Measurements from ENCODE around the gene TAS1R3. TPM values are rescaled to one million over a fixed set of nuclear protein-coding genes. Genes with fewer than 3 reads are reported as not detected.

Gene TAS1R3
- total and polyA plus RNA-seq, 4 donors: 0.19 to 0.36 (median 0.33) TPM; not detected in 1

GRCh38 chr1:1299686-1300351 lies 31.3 kb upstream of the TAS1R3 start:
- no peak for DNase-seq (ENCODE audit: low spot score)
- H3K4me1 ChIP-seq (ENCODE audit: control insufficient read depth in 4 of 4, insufficient read depth in 4 of 4, low read length in 3 of 4): peaks cover 1 to 6% (median 2%) of the 10 kb centered on the region in 4 donors
- H3K9me3 ChIP-seq (ENCODE audit: control insufficient read depth in 4 of 4, low read length in 3 of 4): no peaks in the 10 kb centered on the region
- no peaks in the 10 kb centered on the region for H3K27me3 ChIP-seq (ENCODE audit: control insufficient read depth in 4 of 4, insufficient read depth in 4 of 4, low read length in 3 of 4)
- WGBS: 92% methylated on average over 22 of the region's 22 CpGs
- H3K36me3 ChIP-seq (ENCODE audit: control insufficient read depth in 4 of 4, insufficient read depth in 3 of 4, low read depth in 1 of 4, low read length in 3 of 4): peaks cover 0 to 11% (median 2%) of the 10 kb centered on the region in 4 donors
- H3K9ac ChIP-seq (ENCODE audit: low read depth in 1 of 2, low read length in 2 of 2): no peak overlapping the region
- H3K27ac ChIP-seq (ENCODE audit: low read depth in 1 of 2, low read length in 2 of 2): no peak overlapping the region
- H3K4me3 ChIP-seq (ENCODE audit: low read depth in 1 of 3, low read length in 3 of 3): no peak overlapping the region
- TF ChIP-seq, protein P1, sequence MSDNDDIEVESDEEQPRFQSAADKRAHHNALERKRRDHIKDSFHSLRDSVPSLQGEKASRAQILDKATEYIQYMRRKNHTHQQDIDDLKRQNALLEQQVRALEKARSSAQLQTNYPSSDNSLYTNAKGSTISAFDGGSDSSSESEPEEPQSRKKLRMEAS (IDR thresholded peaks at IDR 0.05): no peak
- TF ChIP-seq CTCF (IDR thresholded peaks at IDR 0.05; ENCODE audit: low read depth, low read length, missing input control): peak; percentile 24

DNA sequence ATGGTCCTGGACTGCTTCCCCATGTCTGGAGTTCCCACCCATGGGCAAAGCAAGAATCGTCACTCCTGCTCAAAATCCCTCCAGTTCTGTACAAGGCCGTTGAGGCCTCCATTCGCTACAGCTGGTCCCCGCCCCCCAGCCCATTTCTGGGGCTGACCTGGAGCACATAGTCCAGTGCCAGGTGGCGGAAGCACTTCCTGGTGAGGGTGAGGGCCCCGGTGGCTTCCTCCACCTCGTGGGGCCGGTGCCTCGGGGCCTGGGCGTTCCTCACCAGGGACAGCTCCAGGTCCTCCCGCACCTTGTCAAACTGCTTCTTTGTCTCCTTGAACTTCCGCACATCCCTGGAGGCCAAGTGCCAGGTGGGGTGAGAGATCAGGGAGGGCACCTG lies 30.7 kb upstream of the TAS1R3 start:
- no peak overlapping the region for H3K4me3 ChIP-seq (ENCODE audit: low read depth in 1 of 3, low read length in 3 of 3)
- no peak overlapping the region for H3K27ac ChIP-seq (ENCODE audit: low read depth in 1 of 2, low read length in 2 of 2)
- DNase-seq (ENCODE audit: low spot score): no peak
- H3K36me3 ChIP-seq (ENCODE audit: control insufficient read depth in 4 of 4, insufficient read depth in 3 of 4, low read depth in 1 of 4, low read length in 3 of 4): peaks cover 0 to 9% (median under 1%) of the 10 kb centered on the region in 4 donors
- WGBS: 94% methylated on average over 12 of the region's 12 CpGs
- H3K4me1 ChIP-seq (ENCODE audit: control insufficient read depth in 4 of 4, insufficient read depth in 4 of 4, low read length in 3 of 4): peaks cover 6 to 11% (median 8%) of the 10 kb centered on the region in 4 donors
- no peaks in the 10 kb centered on the region for H3K9me3 ChIP-seq (ENCODE audit: control insufficient read depth in 4 of 4, low read length in 3 of 4)
- no peaks in the 10 kb centered on the region for H3K27me3 ChIP-seq (ENCODE audit: control insufficient read depth in 4 of 4, insufficient read depth in 4 of 4, low read length in 3 of 4)
- no peak overlapping the region for H3K9ac ChIP-seq (ENCODE audit: low read depth in 1 of 2, low read length in 2 of 2)
- TF ChIP-seq TAF1 (conservative IDR thresholded peaks at IDR 0.05): no peak
- TF ChIP-seq NR2F2 (IDR thresholded peaks at IDR 0.05): no peak
- no peak for TF ChIP-seq YY1 (IDR thresholded peaks at IDR 0.05)
- no peak for TF ChIP-seq FOXA2 (IDR thresholded peaks at IDR 0.05)

GRCh38 chr1:1302006-1302430 lies 29.1 kb upstream of the TAS1R3 start:
- H3K27me3 ChIP-seq (ENCODE audit: control insufficient read depth in 4 of 4, insufficient read depth in 4 of 4, low read length in 3 of 4): no peaks in the 10 kb centered on the region
- H3K9ac ChIP-seq (ENCODE audit: low read depth in 1 of 2, low read length in 2 of 2): no peak overlapping the region
- no peak overlapping the region for H3K4me3 ChIP-seq (ENCODE audit: low read depth in 1 of 3, low read length in 3 of 3)
- no peak overlapping the region for H3K27ac ChIP-seq (ENCODE audit: low read depth in 1 of 2, low read length in 2 of 2)
- 97% methylated on average over 9 of the region's 9 CpGs for WGBS
- peaks cover 11 to 28% (median 24%) of the 10 kb centered on the region in 4 donors for H3K4me1 ChIP-seq (ENCODE audit: control insufficient read depth in 4 of 4, insufficient read depth in 4 of 4, low read length in 3 of 4)
- H3K9me3 ChIP-seq (ENCODE audit: control insufficient read depth in 4 of 4, low read length in 3 of 4): no peaks in the 10 kb centered on the region
- peaks cover 0 to 7% (median under 1%) of the 10 kb centered on the region in 4 donors for H3K36me3 ChIP-seq (ENCODE audit: control insufficient read depth in 4 of 4, insufficient read depth in 3 of 4, low read depth in 1 of 4, low read length in 3 of 4)
- DNase-seq (ENCODE audit: low spot score): no peak
- TF ChIP-seq CTCF (IDR thresholded peaks at IDR 0.05; ENCODE audit: low read depth, low read length, missing input control): no peak
- no peak for TF ChIP-seq GABPA (IDR thresholded peaks at IDR 0.05 in 1 of 2, conservative IDR thresholded peaks at IDR 0.05 in 1 of 2)
- TF ChIP-seq HNF4G (IDR thresholded peaks at IDR 0.05): no peak
- TF ChIP-seq, protein P1 (IDR thresholded peaks at IDR 0.05): no peak
- TF ChIP-seq HNF4A (conservative IDR thresholded peaks at IDR 0.05): no peak
- TF ChIP-seq ATF3 (IDR thresholded peaks at IDR 0.05): no peak
- TF ChIP-seq RXRA (IDR thresholded peaks at IDR 0.05): no peak
- TF ChIP-seq FOXA2 (IDR thresholded peaks at IDR 0.05): no peak
- TF ChIP-seq JUND (IDR thresholded peaks at IDR 0.05): no peak
- no peak for TF ChIP-seq SP1 (IDR thresholded peaks at IDR 0.05)
- TF ChIP-seq, protein P2, sequence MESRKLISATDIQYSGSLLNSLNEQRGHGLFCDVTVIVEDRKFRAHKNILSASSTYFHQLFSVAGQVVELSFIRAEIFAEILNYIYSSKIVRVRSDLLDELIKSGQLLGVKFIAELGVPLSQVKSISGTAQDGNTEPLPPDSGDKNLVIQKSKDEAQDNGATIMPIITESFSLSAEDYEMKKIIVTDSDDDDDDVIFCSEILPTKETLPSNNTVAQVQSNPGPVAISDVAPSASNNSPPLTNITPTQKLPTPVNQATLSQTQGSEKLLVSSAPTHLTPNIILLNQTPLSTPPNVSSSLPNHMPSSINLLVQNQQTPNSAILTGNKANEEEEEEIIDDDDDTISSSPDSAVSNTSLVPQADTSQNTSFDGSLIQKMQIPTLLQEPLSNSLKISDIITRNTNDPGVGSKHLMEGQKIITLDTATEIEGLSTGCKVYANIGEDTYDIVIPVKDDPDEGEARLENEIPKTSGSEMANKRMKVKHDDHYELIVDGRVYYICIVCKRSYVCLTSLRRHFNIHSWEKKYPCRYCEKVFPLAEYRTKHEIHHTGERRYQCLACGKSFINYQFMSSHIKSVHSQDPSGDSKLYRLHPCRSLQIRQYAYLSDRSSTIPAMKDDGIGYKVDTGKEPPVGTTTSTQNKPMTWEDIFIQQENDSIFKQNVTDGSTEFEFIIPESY (IDR thresholded peaks at IDR 0.05): no peak
- no peak for TF ChIP-seq YY1 (IDR thresholded peaks at IDR 0.05)
- no peak for TF ChIP-seq TAF1 (conservative IDR thresholded peaks at IDR 0.05)
- no peak for TF ChIP-seq NR2F2 (IDR thresholded peaks at IDR 0.05)
- no peak for TF ChIP-seq REST (IDR thresholded peaks at IDR 0.05)
- TF ChIP-seq EGR1 (IDR thresholded peaks at IDR 0.05; ENCODE audit: low read depth in 2 of 2): no peak

Data from liver (tissue), 9 donors.